CD14-positive monocyte (primary cell): ENCODE results near the gene CPEB4. TPM values are rescaled to one million over a fixed set of nuclear protein-coding genes. Genes with fewer than 3 reads are reported as not detected.

Experiments used
- DNase-seq, 3 donors: peaks; one replicate each; pipeline ENCODE4 v3.0.0-alpha.2; 2011 to 2022
- H2AFZ ChIP-seq: 2 replicates; pipeline ENCODE4 v1.6.0; 2012; ENCODE audit warnings: mild to moderate bottlenecking, low read depth, low read length, inconsistent platforms; ENCODE audit not compliant: insufficient read depth, poor library complexity, severe bottlenecking
- H3K27ac ChIP-seq, 2 donors: 1 replicate in 1 of 2; 2 replicates in 1 of 2; pipeline ENCODE4 v1.5.1; 2012 to 2013; ENCODE audit warnings: low read length in 2 of 2, control low read depth in 1 of 2, inconsistent platforms in 1 of 2, low read depth in 1 of 2, mild to moderate bottlenecking in 1 of 2
- H3K27me3 ChIP-seq, 2 donors: one replicate each; pipeline versions ENCODE4 v1.6.0 to v1.6.1; 2011 to 2013; ENCODE audit warnings: low read length in 2 of 2; ENCODE audit not compliant: control insufficient read depth in 2 of 2, insufficient read depth in 2 of 2
- H3K36me3 ChIP-seq, 2 donors: replicated peaks in 1 of 2; 1 replicate in 1 of 2; 2 replicates in 1 of 2; pipeline versions ENCODE4 v1.5.1 to v1.6.1; 2012 to 2013; ENCODE audit warnings: low read length in 2 of 2, control low read depth in 1 of 2, inconsistent platforms in 1 of 2, mild to moderate bottlenecking in 1 of 2; ENCODE audit not compliant: insufficient read depth in 2 of 2, control insufficient read depth in 1 of 2
- H3K4me1 ChIP-seq, 2 donors: 1 replicate in 1 of 2; 2 replicates in 1 of 2; pipeline versions ENCODE4 v1.5.1 to v1.6.1; 2012 to 2013; ENCODE audit warnings: low read length in 2 of 2, control low read depth in 1 of 2, inconsistent platforms in 1 of 2, mild to moderate bottlenecking in 1 of 2, moderate library complexity in 1 of 2; ENCODE audit not compliant: insufficient read depth in 2 of 2, control insufficient read depth in 1 of 2
- H3K4me2 ChIP-seq: replicated peaks from 2 replicates; pipeline ENCODE3; 2012; ENCODE audit warnings: low read length, moderate library complexity, mild to moderate bottlenecking; ENCODE audit not compliant: poor library complexity, severe bottlenecking; ENCODE audit errors: extremely low read depth
- H3K4me3 ChIP-seq, 3 experiments: fragments of 200-600 bp in 1 of 3; sonication (generic) in 1 of 3; replicated peaks in 1 of 3; 1 replicate in 2 of 3; 2 replicates in 1 of 3; pipeline ENCODE4 v1.5.1; 2011 to 2013; ENCODE audit warnings: low read length in 3 of 3, mild to moderate bottlenecking in 3 of 3, control low read depth in 2 of 3, low read depth in 2 of 3, inconsistent platforms in 1 of 3, moderate library complexity in 1 of 3
- H3K79me2 ChIP-seq: 2 replicates; pipeline ENCODE4 v1.6.0; 2012; ENCODE audit warnings: mild to moderate bottlenecking, control low read depth, inconsistent platforms, low read length, moderate library complexity; ENCODE audit not compliant: insufficient read depth
- H3K9ac ChIP-seq: 2 replicates; pipeline ENCODE4 v1.6.0; 2017; ENCODE audit warnings: low read length, mild to moderate bottlenecking; ENCODE audit not compliant: insufficient read depth, poor library complexity, severe bottlenecking
- H3K9me3 ChIP-seq, 2 donors: replicated peaks in 1 of 2; 1 replicate in 1 of 2; 2 replicates in 1 of 2; pipeline versions ENCODE4 v1.5.1 to v1.6.1; 2012 to 2013; ENCODE audit warnings: low read length in 2 of 2, control low read depth in 1 of 2; ENCODE audit not compliant: control insufficient read depth in 1 of 2, insufficient read depth in 1 of 2
- H4K20me1 ChIP-seq: 2 replicates; pipeline ENCODE4 v1.6.0; 2012; ENCODE audit warnings: mild to moderate bottlenecking, low read length, control low read depth, moderate library complexity; ENCODE audit not compliant: insufficient read depth
- H3K27ac Mint-ChIP-seq, 7 donors: one replicate each; pipeline ENCODE4 v1.8.0; 2020; ENCODE audit warnings: mild to moderate bottlenecking in 7 of 7, mixed read lengths in 7 of 7, moderate library complexity in 6 of 7, inconsistent platforms in 2 of 7
- H3K27me3 Mint-ChIP-seq, 3 donors: one replicate each; pipeline ENCODE4 v1.8.0; 2021 to 2022; ENCODE audit warnings: low read depth in 3 of 3, mild to moderate bottlenecking in 3 of 3, mixed read lengths in 3 of 3, moderate library complexity in 3 of 3, inconsistent platforms in 1 of 3
- H3K36me3 Mint-ChIP-seq, 2 donors: one replicate each; pipeline ENCODE4 v1.8.0; 2020; ENCODE audit warnings: mixed read lengths in 2 of 2, inconsistent platforms in 1 of 2, mild to moderate bottlenecking in 1 of 2
- H3K4me1 Mint-ChIP-seq: one replicate; pipeline ENCODE4 v1.8.0; 2020; ENCODE audit warnings: mild to moderate bottlenecking, mixed read lengths
- H3K4me3 Mint-ChIP-seq, 2 donors: one replicate each; pipeline ENCODE4 v1.8.0; 2020; ENCODE audit warnings: mild to moderate bottlenecking in 2 of 2, mixed read lengths in 2 of 2, moderate library complexity in 1 of 2
- H3K9me3 Mint-ChIP-seq, 7 donors: one replicate each; pipeline ENCODE4 v1.8.0; 2020 to 2022; ENCODE audit warnings: mixed read lengths in 7 of 7, mild to moderate bottlenecking in 6 of 7, moderate library complexity in 6 of 7, inconsistent platforms in 2 of 7
- CTCF ChIP-seq: fragments of 200-600 bp; IDR thresholded peaks from one replicate; pipeline ENCODE4 v1.8.0; 2022; ENCODE audit warnings: antibody characterized with exemption, mild to moderate bottlenecking
- WGBS: methylation state at CpG from one replicate; pipeline ENCODE4 v1.1.5; 2013; ENCODE audit warnings: missing lambda C conversion rate; ENCODE audit not compliant: insufficient coverage; 5-methylcytosine and 5-hydroxymethylcytosine counted together
- intact Hi-C, 2 donors: fragments of 100-400 bp; cut with micrococcal nuclease; formaldehyde crosslinking; loops; one replicate each; pipeline versions ENCODE4 v1.15.0 to v1.15.1; 2023
- polyA plus RNA-seq, 3 donors: library from polyadenylated mRNA; depleted of rRNA in 1 of 3; unstranded in 2 of 3; stranded (reverse) in 1 of 3; fragments of 300-500 nt in 2 of 3; fragments of >200 nt in 1 of 3; fragmentation: Illumina TruSeq in 2 of 3; gene quantifications; 1 replicate in 2 of 3; 2 replicates in 1 of 3; pipeline ENCODE4 v1.2.3, GENCODE V29; 2012 to 2021

Gene CPEB4
- polyA plus RNA-seq, 3 donors: 10.7 to 27.3 (median 13.9) TPM

GRCh38 chr5:173895401-173896165, 7.4 kb downstream of the CPEB4 start:
- Histone ChIP-seq H3K4me2 (peak overlapping the region; percentile 58), H3K9me3 (no peaks in the 10 kb centered on the region), H4K20me1 (peaks cover 97% of the 10 kb centered on the region), H2AFZ (no peak overlapping the region), H3K36me3 (peaks cover 4 to 8% of the 10 kb centered on the region in 2 donors), H3K27ac (peak overlapping the region in 1 of 2 donors; percentile 74), H3K9ac (peak overlapping the region; percentile 36), H3K4me1 (peaks cover 36 to 67% of the 10 kb centered on the region in 2 donors), H3K27me3 (no peaks in the 10 kb centered on the region), H3K4me3 (peak overlapping the region in 1 of 3 experiments; percentile 47), H3K79me2 (peaks cover 100% of the 10 kb centered on the region)
- H3K36me3 Mint-ChIP-seq: peaks cover 14 to 24% of the 10 kb centered on the region in 2 donors
- peak overlapping the region in 1 of 2 donors; percentile 35 for H3K4me3 Mint-ChIP-seq
- H3K27ac Mint-ChIP-seq: peak overlapping the region; percentile 65 to 86 (median 80)
- H3K4me1 Mint-ChIP-seq: peaks cover 50% of the 10 kb centered on the region
- no CpG with 5 or more reads among the region's 5 CpGs for WGBS
- no peak for TF ChIP-seq CTCF
- H3K27me3 Mint-ChIP-seq: no peaks in the 10 kb centered on the region
- intact Hi-C loops: no loop called here
- no peaks in the 10 kb centered on the region for H3K9me3 Mint-ChIP-seq
- DNase-seq: peak in 2 of 3 donors; percentile 23 to 58

- H3K4me1 ChIP-seq: peaks cover 35 to 56% of the 10 kb centered on the region in 2 donors
- peaks cover 45% of the 10 kb centered on the region for H3K4me1 Mint-ChIP-seq
Measured at GRCh38 chr5:173896631-173897030, 8.5 kb downstream of the CPEB4 start.

More at GRCh38 chr5:173896631-173897030, 8.5 kb downstream of the CPEB4 start:
- Histone ChIP-seq H4K20me1 (peaks cover 98% of the 10 kb centered on the region), H2AFZ (no peak overlapping the region), H3K9me3 (no peaks in the 10 kb centered on the region), H3K27ac (peak overlapping the region in 1 of 2 donors; percentile 74), H3K4me3 (no peak overlapping the region), H3K4me2 (no peak overlapping the region), H3K36me3 (peaks cover 7 to 8% of the 10 kb centered on the region in 2 donors), H3K27me3 (no peaks in the 10 kb centered on the region), H3K79me2 (peaks cover 100% of the 10 kb centered on the region), H3K9ac (no peak overlapping the region)
- H3K36me3 Mint-ChIP-seq: peaks cover 12 to 26% of the 10 kb centered on the region in 2 donors
- no peak for TF ChIP-seq CTCF
- H3K27me3 Mint-ChIP-seq: no peaks in the 10 kb centered on the region
- intact Hi-C loops: no loop called here
- no peak for DNase-seq
- H3K27ac Mint-ChIP-seq: peak overlapping the region in 2 of 7 donors; percentile 18 to 69
- no peaks in the 10 kb centered on the region for H3K9me3 Mint-ChIP-seq
- H3K4me3 Mint-ChIP-seq: no peak overlapping the region
- no CpG with 5 or more reads among the region's 4 CpGs for WGBS
